Liver (tissue), 2 donors: ENCODE results near the gene SMOC2.

Experiments
- TF ChIP-seq, protein P1 (sequence below): fragments of 150-350 bp; IDR thresholded peaks from 2 replicates; pipeline ENCODE4 v1.5.1; 2017; ENCODE audit warnings: improper control_type of control experiment, low read depth, low read length; ENCODE audit not compliant: missing input control
- TF ChIP-seq, protein P2 (sequence below): IDR thresholded peaks from 2 replicates; pipeline ENCODE4 v1.6.1; 2016; ENCODE audit warnings: antibody characterized with exemption
- donor health status: healthy.

DNA sequence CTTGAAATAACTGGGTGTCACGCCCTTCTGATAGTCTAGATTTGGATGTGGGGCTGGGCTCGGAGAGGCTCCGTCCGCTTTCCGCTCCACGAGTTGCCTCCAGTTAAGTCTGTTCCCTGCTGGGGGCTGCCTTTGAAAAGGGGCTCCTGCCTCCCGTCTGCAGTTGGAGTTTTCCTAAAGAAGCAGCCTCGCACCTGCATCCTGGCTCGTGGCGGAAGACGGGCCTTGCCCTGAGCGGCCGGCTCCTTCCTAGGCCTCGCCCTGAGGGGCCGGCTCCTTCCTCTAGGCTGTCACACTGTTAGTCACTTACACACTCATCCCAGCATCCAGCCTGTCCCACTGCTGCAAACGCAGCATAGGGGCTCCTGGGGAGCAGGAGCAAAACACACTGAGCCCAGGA is 74.4 kb downstream of the SMOC2 start:
- TF ChIP-seq, protein P1, sequence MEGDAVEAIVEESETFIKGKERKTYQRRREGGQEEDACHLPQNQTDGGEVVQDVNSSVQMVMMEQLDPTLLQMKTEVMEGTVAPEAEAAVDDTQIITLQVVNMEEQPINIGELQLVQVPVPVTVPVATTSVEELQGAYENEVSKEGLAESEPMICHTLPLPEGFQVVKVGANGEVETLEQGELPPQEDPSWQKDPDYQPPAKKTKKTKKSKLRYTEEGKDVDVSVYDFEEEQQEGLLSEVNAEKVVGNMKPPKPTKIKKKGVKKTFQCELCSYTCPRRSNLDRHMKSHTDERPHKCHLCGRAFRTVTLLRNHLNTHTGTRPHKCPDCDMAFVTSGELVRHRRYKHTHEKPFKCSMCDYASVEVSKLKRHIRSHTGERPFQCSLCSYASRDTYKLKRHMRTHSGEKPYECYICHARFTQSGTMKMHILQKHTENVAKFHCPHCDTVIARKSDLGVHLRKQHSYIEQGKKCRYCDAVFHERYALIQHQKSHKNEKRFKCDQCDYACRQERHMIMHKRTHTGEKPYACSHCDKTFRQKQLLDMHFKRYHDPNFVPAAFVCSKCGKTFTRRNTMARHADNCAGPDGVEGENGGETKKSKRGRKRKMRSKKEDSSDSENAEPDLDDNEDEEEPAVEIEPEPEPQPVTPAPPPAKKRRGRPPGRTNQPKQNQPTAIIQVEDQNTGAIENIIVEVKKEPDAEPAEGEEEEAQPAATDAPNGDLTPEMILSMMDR: no peak
- TF ChIP-seq, protein P2, sequence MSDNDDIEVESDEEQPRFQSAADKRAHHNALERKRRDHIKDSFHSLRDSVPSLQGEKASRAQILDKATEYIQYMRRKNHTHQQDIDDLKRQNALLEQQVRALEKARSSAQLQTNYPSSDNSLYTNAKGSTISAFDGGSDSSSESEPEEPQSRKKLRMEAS: no peak
